ENCODE measurements around the gene DDX23.

The DDX23 gene

DNA sequence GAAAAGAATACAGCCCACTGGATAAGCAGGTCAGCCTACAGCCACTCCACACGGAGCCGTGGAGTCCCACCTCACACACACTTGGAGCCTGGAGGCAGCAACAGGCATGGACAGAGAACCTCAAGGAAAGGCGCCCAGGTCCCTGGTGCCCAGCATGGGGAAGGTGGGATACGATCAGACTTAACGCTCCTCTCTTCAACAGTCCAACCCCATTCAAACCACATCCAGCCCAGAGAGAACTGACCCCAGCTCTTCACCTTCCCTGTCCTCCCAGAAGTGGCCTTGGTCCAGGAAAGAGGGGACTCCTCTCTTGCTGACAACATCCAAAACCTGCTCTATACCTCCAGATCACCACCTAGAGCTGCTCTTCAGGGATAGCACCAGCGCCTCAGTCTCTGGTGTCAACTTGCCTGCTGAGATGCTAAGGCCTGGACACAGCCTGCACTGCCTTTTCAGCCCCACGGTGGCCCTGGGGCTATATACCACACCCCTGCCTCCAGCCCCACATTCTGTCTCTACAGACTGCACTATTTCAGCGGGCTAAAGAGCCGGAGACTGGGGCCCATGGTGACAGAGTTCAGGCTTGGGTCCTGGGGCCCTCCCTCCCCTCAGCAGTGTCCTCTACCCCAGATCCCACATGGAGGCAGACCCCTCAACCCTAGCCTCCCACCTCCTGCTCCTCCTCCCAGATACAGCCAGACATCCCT is 70.1 kb downstream of the DDX23 start:
- intact Hi-C loops (cut with DNase I), result no loop called here
- peak in 2 of 10 donors; percentile 64 to 65 for DNase-seq

- DNase-seq, result peak in 2 of 10 donors; percentile 18 to 22
- intact Hi-C loops (cut with DNase I), result no loop called here
Observed at GRCh38 chr12:48780381-48781025, 71.5 kb downstream of the DDX23 start.

GRCh38 chr12:48779869-48780268 is 72.1 kb downstream of the DDX23 start:
- peak in 2 of 10 donors; percentile 13 to 43 for DNase-seq
- intact Hi-C loops (cut with DNase I), result no loop called here

All from posterior cingulate gyrus (tissue), 11 donors.